ENCODE measurements around the gene SYCE1.

The SYCE1 gene

GRCh38 chr10:133509700-133510099 is 55.7 kb downstream of the SYCE1 start:
- DNase-seq, result no peak
